ENCODE results near the gene EXOG.
A peak's percentile ranks its signal among the peaks of the same experiment; 100 is the strongest.

The EXOG gene

GRCh38 chr3:38515367-38515766 lies 19.2 kb downstream of the EXOG start:
- DNase-seq = no peak

GRCh38 chr3:38516669-38517068 lies 20.5 kb downstream of the EXOG start:
- no peak for DNase-seq

GRCh38 chr3:38519000-38519399 lies 22.9 kb downstream of the EXOG start:
- no peak for DNase-seq

DNA sequence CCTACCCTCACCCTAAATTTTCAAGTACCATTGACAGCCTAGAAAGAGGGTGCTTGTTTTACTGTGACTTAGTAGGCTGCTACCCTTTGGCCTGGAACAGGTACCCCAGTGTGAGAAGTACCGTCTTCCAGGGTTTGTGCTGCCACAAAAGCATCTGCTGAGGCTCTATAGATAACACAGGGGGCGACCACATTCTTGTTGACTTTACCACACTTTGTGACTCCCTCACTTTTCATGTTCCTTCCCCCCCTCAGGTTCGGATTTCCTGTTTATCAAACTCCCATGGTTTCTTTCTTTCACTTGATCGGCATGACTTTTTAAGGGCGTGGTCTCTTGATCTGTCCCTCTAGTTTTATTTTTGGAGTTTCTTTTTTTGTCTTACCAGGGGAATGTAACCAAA lies 23.5 kb downstream of the EXOG start:
- no peak for DNase-seq

GRCh38 chr3:38521391-38521987 lies 25.3 kb downstream of the EXOG start:
- peak; percentile 11 for DNase-seq

GRCh38 chr3:38522002-38522401 lies 25.9 kb downstream of the EXOG start:
- no peak for DNase-seq

- no peak for DNase-seq
Observed at GRCh38 chr3:38524141-38524739, 28.1 kb downstream of the EXOG start.

DNA sequence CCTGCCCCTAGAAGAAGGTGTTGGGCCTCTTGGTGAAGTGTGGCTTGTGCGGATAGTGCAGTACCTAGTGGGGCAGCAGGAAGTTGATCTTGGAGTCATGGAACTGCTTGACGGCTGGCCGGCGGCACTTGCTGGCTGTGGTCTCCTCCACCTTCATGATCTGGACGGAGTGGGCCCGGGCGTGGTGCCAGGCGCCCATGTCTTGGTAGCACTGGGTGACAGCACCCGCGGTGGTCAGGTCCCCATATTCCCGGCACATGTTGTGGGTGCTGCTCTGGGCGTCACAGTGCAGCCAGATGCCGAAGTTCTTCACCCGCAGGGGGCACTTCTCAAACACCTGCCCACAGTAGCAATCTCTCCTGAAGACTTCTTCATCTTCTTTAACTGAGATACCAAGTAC lies 30.7 kb downstream of the EXOG start:
- no peak for DNase-seq

DNA sequence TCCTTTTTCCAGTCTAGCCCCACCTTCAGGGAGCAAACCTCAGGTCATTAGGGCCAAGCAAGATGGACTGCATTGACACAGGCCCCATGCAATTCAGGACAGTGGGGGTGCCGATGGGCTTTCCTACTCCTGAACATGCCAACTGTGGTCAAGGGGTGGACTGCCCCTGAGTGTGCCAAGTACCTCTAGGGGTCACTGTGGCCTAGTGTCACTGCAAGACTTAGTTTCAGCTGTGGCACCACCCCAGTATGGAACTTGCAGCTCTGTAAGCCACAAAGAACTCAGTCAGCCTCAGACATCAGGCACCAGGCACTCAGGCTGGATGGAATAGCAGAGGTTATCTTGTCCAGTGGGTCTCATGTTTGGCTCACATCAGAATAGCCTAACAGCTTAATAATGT lies 32.3 kb downstream of the EXOG start:
- DNase-seq = no peak

DNA sequence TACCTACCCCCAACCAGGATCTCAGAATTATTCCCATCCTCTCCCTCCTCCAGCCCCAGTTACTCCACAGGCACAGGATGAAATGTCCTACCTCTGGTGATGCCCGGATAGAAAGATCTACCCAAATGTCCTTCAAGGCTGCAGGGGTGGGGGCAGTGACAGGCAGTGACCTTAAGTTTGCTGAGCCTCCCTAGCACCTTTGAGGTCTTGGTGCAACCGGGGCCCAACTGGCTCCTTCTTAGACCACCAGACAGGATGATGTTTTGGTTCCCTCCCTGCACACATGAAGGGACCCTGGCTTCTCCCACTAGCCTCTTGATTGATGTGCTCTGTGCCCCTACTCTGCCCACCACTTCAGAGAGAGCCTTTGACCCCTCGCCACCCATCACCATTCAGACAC lies 36.4 kb downstream of the EXOG start:
- DNase-seq = no peak

- DNase-seq = no peak
Observed at GRCh38 chr3:38533285-38533976, 37.3 kb downstream of the EXOG start.

DNA sequence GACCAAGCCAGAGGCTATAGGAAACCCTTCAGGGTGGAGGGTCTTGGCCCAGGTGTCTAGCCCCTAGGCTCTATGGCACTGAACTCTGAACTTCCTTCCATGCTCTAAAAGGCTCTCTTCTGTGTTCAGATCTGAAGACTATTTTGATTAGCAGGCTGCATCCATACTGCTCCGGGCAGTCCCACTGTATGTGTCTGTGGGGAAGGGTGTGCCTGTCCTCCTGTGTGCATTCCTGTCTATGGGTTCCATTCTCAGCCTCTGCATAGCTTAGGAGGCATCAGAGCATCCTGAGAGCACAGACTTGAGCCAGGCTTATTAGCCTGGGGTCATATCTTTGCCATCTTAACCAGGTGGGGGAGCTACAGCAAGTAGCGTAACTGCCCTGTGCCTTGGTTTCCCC lies 38.0 kb downstream of the EXOG start:
- no peak for DNase-seq

DNA sequence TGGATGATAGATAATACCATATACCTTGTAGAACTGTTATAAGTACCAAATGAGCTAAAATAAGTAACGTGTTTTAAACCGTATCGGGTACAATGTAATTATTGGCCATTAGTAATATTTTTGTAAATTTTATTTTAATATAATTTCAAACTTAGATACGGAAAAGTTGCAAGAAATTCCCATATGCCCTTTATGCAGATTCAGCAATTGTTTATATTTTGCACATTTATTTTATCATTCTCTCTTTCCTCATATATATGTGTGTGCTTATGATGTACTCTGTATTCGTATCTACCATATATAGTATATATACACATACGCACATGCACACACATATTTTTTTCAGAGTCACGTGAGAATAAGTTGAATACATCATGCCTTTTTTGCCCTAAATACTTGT lies 38.5 kb downstream of the EXOG start:
- no peak for DNase-seq

DNA sequence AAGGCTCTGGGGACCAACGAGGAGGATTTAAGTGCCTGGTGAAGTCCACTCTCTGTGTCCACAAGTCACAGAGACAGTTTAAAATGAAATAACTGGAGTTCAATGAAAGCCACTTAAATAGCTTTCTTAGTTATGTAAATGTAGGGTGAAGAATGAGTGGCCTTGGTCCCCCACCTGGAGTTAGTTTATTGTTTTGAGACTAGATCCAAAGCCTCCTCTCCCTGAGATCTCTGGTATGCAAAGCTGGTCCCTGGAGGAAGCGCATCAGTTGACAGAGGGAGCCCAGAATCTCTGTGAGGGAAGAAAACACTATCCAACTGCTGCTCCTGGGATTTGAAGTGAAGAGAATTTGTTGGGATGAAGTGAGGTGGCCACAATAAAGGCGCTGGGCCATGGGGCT lies 40.5 kb downstream of the EXOG start:
- no peak for DNase-seq

DNA sequence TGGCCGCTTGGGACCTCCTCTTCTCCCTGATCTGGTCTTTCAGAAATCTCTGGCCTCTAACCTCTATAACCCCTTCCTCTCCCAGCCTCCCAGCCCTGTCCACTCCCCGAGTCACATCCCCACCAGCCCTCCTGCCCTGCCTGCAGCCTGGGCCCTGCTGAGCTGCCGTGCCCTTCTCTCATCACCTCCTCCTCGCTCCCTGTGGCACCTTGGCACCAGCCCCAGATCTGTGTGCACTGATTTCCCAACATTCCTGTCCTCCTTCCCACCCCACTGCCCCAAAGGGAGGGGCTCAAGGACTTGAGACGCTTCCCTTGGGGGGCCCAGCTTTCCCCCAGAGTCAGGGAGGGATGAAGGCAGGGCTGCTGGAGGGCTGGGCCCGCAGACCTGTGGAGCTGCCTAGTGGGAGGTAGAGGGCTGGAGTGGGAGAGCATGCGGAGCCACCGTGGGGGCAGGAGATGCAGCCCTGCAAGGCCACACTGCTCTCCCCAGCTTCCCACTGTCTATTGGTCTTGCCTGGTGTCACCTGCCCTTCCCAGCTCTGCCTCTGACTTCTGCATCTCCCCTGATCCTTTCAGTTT lies 42.7 kb downstream of the EXOG start:
- DNase-seq = no peak

GRCh38 chr3:38541806-38542205 lies 45.7 kb downstream of the EXOG start:
- no peak for DNase-seq

DNA sequence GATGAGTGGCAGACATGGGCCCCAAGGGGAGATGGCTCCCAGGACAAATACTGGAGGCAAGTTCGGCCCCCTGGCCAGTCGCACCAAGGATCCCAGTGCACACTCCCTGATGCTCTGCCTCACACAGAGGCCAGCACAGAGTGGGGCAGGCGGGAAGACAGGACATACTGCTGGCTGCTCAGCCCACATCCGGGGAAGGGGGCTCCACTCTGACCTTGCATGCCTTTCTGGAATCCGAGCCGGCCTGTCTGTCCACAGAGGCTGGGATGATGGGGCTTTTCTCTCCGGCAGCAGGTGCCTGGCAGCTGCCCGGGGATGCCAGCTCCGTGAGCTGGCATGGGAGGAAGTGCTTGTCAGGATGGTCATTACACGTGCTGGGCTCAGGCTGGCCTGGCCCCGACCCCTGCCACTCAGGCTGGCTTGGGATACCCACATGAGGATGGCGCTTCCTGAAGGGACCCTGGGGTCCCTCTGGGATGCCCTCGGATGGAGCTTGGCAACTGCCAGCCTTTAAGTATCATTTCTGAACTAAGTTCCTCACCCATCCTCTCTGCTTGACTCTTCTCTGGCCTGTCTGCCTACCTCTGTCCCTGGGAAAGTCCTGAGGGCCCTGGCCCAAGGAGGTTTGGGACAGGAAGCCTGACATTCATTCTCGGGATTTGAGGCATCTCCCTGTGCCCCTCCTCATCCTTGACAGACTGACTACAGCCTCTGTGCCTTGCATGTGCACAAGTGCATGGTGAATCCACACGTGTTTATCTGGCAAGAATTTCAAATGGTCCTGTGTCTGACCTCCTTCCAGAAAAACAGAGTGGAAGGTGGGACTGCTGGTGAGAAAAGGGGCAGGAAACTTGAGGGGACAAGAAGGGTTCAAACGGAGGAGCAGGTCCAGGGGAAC lies 46.5 kb downstream of the EXOG start:
- DNase-seq = no peak

DNA sequence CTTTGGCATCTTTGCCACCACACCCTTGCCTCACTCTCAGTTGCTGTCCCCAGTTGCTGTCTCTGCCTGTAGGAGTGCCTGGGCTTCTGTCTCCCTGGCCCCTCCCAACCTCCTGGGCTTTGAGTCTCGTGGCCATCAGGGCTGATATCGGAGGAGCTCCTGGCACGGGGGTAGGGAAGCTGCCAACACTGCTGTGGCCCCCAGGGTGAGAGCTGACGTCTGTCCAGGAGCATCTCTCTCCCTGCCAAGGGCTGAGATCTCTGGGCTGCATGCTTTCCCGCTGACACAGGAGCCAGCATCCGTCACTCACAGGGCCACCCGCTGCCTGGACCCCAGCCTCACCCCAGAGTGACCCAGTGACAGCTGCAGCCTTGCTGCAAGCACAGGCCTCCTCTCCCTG lies 47.4 kb downstream of the EXOG start:
- no peak for DNase-seq

DNA sequence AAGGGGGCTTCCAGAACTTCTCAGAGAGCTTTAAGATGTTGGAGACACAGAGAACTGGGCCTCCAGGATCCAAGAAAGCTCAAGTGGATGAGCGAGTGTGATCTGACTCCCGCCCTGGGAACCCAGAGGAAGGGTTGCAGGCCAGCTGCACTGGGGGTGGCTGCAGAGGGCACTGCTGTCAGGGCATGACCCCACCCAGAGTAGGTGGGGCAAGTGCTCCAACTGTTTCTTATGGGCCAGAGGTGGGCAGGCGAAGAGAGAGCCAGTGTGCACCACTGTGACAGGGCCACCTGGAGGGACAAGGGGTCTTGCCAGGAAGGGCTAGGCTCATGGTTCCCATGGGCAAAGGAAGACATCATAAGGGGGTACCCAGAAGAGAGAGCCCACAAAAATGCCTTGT lies 48.8 kb downstream of the EXOG start:
- DNase-seq = no peak

DNA sequence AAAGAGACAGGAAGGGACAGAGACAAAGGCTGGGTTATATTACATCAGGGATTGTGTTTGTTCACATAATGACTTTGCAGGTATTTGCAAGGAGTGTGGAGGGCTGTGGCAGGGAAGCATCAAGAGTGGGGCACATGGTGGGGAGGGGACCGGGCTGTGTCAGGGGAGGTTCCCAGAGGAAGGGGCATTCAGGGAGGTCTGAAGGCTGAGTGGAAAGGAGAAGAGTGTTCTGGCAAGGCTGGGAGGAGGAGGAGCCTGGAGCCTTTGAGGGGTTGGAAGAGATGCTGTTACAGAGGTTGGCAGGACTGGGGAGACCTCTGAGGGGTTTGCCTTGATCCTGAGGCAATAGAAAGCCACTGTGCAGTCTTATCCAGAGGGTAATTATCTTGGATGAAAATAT lies 49.4 kb downstream of the EXOG start:
- DNase-seq = no peak

- no peak for DNase-seq
Observed at GRCh38 chr3:38545983-38546382, 49.8 kb downstream of the EXOG start.

- DNase-seq = no peak
Observed at GRCh38 chr3:38548154-38548931, 52.2 kb downstream of the EXOG start.
